K562 (cell line): ENCODE results near the gene BCL2A1. TPM values are rescaled to one million over a fixed set of nuclear protein-coding genes. Genes with fewer than 3 reads are reported as not detected.

Source experiments
- ATF3 ChIP-seq, 2 experiments: fragments of 450-650 bp in 1 of 2; sonication (generic) in 1 of 2; formaldehyde crosslinking in 1 of 2; IDR thresholded peaks in 1 of 2; conservative IDR thresholded peaks in 1 of 2; 2 replicates each; pipeline versions ENCODE4 v1.6.1 to v1.8.1; 2016 to 2023; ENCODE audit warnings: mild to moderate bottlenecking in 2 of 2, moderate library complexity in 2 of 2, inconsistent platforms in 1 of 2, missing genetic modification reagents in 1 of 2
- CUX1 ChIP-seq: fragments of 200-800 bp; sonication (Bioruptor generic); IDR thresholded peaks from 2 replicates; pipeline ENCODE4 v1.6.1; 2016; ENCODE audit warnings: missing genetic modification characterization, missing compliant biosample characterization
- ERF ChIP-seq: fragments of 450-650 bp; formaldehyde crosslinking; IDR thresholded peaks from 2 replicates; pipeline ENCODE4 v1.4.0; 2020; ENCODE audit warnings: mild to moderate bottlenecking, mixed read lengths
- MGA ChIP-seq: fragments of 450-650 bp; IDR thresholded peaks from 2 replicates; pipeline ENCODE4 v1.6.1; 2016; ENCODE audit warnings: mild to moderate bottlenecking, moderate library complexity
- OTX1 ChIP-seq: fragments of 450-650 bp; formaldehyde crosslinking; IDR thresholded peaks from 2 replicates; pipeline ENCODE4 v1.4.0; 2022; ENCODE audit warnings: mild to moderate bottlenecking
- THRA ChIP-seq: fragments of 450-650 bp; IDR thresholded peaks from 2 replicates; pipeline ENCODE4 v1.6.1; 2017; ENCODE audit warnings: mild to moderate bottlenecking, moderate library complexity
- XRCC3 ChIP-seq: fragments of 450-650 bp; IDR thresholded peaks from 2 replicates; pipeline ENCODE4 v1.6.1; 2017; ENCODE audit warnings: mild to moderate bottlenecking, moderate library complexity
- polyA plus RNA-seq, 8 experiments: library from polyadenylated mRNA; depleted of rRNA in 4 of 8; stranded (reverse) in 5 of 8; unstranded in 3 of 8; fragments of >200 nt; fragmentation: Nextera tagmentation in 2 of 8; fragmentation: Illumina TruSeq in 1 of 8; extraction: Ambion mirVana in 2 of 8; extraction: Trizol in 1 of 8; gene quantifications; 2 replicates each; pipeline versions ENCODE4 v1.2.1 to v1.2.3, GENCODE V29; 2011 to 2014; ENCODE audit warnings: inconsistent platforms in 1 of 8, missing spikeins in 1 of 8
- total RNA-seq, 7 experiments: library from RNA; depleted of rRNA in 6 of 7; stranded (reverse); fragments of >200 nt in 6 of 7; fragmentation: Illumina TruSeq in 2 of 7; extraction: Trizol in 2 of 7; gene quantifications; 2 replicates each; pipeline versions ENCODE4 v1.2.1 to v1.2.3, GENCODE V29; 2011 to 2021; ENCODE audit warnings: low replicate concordance in 1 of 7

Gene BCL2A1
- total and polyA plus RNA-seq, 9 of the 15 experiments (the other 6 are each of a cell fraction or from before 2014, with no cell fraction given) = 0.11 to 1.2 (median 0.25) TPM; not detected in 4

- TF ChIP-seq MGA (peak; percentile 29; the same call in 1 of the 2 replicates), XRCC3 (no peak), OTX1 (CRISPR knock-in tag) (no peak), CUX1 (CRISPR knock-in tag) (no peak), ATF3 (IDR thresholded peaks at IDR 0.05) (no peak), ATF3 (CRISPR knock-in tag; conservative IDR thresholded peaks at IDR 0.05) (no peak), THRA (no peak), ERF (CRISPR knock-in tag) (no peak)
These were observed 48.4 kb downstream of the BCL2A1 start (continued) for GRCh38 chr15:79922512-79923078.
